GM18907 (cell line): Measurements from ENCODE around the gene JOSD1.

Source experiments
- ATAC-seq: cut with Tn5 transposase; IDR thresholded peaks from one replicate; pipeline ENCODE4 v1.9.1; 2021; ENCODE audit warnings: mild to moderate bottlenecking, moderate library complexity; ENCODE audit not compliant: unreplicated experiment

JOSD1 gene

GRCh38 chr22:38638728-38639127, 62.0 kb downstream of the JOSD1 start:
- ATAC-seq, result no peak

- ATAC-seq, result no peak
Measured at GRCh38 chr22:38638216-38638615, 62.5 kb downstream of the JOSD1 start.
